NCI-H146 treated with DMSO at 0.1 percent for 48 hours (cell line): Measurements from ENCODE around the gene GGTA1.

ENCODE experiments used
- DNase-seq: peaks from one replicate; lab custom pipeline; 2025; ENCODE audit not compliant: unreplicated experiment; lab: John Stamatoyannopoulos, UW

The GGTA1 gene

GRCh38 chr9:121500165-121500478, 478 bp upstream of the GGTA1 start:
- no peak for DNase-seq

- DNase-seq: no peak
Measured at GRCh38 chr9:121499177-121499426, 542 bp downstream of the GGTA1 start.

DNA sequence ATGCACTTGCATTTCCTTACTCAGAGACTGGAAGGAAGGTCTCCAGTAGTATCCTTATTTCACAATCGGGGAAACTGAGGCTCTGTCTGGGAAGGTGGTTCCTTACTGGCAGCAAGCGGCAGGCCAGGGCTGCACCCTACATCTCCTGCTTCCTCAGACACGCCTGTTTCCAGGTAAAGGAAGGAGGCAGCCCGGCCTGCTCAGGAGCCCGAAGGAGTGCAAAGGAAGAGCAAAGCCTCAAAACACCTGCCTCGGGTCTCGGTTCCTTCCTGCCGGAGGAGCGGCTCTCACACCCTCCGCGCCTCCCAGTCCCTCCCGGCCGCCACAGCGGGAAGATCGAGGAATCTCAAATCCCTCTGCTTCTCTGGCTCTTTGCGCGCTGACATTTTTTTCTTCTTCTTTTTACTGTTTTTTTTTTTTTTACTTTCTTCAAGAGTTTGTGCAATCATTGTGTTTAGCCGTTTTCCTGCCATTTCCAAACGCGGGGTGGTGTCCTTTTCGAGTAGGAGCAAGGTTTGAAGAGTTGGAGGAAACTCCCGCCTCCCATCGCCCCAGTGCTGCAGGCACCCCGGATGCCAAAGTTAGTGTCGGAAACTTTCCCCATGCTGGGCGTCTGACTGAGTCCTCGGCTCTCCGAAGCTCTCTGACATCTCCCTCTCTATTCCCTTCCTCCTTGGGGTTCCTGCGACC, 1.0 kb downstream of the GGTA1 start:
- DNase-seq: no peak

- peak; percentile 2 for DNase-seq
Measured at GRCh38 chr9:121498150-121498486, 1.5 kb downstream of the GGTA1 start.

- DNase-seq: no peak
Measured at GRCh38 chr9:121495976-121496375, 3.7 kb downstream of the GGTA1 start.

DNA sequence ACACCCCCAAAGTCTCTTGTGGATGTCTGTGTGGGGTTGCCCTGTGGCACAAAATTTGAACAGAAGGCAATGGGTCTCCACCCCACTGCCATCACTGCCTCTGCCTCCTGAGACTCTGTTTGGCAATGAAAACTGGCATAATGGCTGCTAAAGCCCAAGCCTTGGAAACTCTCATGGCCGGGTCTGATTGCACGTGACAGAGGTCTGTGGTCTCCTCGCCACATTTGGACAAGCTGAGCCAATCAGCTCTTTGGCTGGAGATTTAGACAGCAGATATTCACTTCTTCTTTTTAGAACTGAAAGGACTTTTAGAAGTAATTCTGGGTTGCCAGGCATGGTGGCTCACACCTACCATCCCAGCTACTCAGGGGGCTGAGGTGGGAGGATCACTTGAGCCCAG, 5.5 kb downstream of the GGTA1 start:
- DNase-seq: no peak

DNA sequence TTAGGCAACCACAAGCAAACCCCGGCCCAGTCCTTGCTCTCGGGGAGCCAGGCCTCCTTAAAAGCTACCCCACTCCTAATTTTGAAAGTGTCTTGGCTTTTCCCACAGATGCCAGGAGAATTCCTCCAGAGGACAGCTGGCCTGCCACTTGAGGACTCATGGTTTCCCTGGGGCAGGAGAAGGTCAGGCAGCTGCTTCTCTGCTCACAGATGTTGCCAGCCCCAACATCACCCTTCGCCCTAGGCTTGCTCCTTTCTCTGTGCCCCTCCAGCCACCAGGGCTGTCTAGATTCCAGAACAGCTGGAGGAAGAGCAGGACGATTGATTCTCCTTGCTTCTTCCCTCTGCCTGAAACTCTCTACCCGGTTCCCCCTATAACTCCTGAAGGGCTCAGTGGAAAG, 8.5 kb downstream of the GGTA1 start:
- DNase-seq: no peak

GRCh38 chr9:121489344-121489743, 10.3 kb downstream of the GGTA1 start:
- no peak for DNase-seq

GRCh38 chr9:121486043-121486442, 13.6 kb downstream of the GGTA1 start:
- DNase-seq: no peak

DNA sequence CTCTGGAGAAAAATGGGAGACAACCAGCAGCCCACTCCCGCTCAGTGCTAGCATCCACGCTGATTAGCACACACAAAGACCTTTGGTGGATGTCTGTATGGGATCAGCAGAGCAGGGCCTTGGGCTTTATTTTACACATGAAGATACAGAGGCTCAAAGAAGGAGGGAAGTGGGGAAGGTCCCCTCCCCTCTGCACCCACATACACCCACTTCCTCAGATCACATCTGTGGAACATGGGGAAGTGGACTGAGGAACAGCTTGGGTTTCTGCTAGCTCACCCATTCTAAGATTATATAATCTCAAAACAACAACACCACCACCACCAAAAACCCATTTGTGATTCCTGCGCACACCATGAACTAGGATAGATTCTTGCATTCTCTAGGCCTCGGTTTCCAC, 14.0 kb downstream of the GGTA1 start:
- DNase-seq: no peak

DNA sequence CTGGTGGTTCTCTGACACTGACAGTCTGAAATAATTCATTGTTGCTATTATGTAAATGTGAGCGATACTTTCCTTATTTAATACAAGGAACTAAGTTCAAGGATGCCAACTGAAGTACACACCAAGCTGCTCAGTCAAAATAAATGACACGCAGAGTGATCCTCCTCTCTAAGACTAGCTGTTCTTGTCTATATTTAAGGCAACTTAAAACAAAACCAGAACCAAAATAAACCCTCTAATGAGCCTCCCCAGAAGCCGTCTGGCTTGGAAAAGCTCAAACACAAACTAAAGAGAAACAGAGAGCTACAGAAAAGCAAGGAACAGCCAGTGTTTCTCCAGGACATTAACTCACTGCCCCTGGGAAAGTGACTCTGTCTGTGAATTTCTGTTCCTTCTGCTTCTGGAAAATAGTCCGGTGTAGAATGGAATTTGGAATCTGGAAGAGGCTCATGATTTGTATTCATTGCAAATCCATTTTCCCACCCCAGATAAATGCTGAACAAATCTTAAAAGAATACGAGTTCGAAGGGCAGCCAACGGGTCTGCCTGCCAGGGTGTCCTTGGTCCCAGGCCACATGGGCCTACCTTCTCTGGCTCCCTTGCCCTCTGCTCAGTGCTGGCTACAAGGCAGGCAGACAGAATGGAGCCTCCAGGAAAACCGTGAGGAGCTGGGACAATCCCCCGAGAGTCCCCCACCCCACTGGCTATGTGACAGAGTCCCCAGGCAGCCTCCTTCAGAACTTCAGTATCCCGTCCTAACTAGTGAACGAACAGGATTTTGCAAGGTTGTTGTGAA, 14.8 kb downstream of the GGTA1 start:
- DNase-seq: no peak

DNA sequence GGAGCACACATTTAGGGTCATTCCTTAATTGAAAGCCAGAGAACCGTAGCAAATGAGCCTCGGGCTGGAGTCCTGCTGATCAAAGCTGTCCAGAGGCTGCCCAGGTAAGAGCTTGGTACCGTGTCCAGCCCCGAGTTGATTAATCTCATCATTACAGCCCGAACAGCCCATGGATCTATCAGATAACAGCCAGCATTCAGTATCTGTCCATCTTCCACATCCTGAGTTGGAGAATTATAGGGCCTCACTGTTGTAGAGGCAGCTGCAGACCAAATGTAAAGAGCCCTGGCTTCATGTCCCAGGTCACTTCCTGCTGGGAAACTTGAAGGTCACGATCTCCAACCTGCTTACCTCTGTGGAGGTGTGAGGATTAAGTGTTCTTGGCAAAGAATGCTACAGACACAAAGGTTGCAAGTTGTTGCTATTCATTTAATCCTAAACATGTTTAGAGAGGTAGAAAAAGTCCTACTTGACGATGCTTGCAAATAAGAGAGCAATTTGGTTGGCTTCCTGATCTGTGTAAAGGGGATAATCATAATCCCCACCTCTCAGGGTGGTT, 16.1 kb downstream of the GGTA1 start:
- DNase-seq: no peak

- no peak for DNase-seq
Measured at GRCh38 chr9:121483049-121483448, 16.6 kb downstream of the GGTA1 start.

GRCh38 chr9:121478816-121479676, 20.6 kb downstream of the GGTA1 start:
- DNase-seq: no peak

- no peak for DNase-seq
Measured at GRCh38 chr9:121476156-121476555, 23.5 kb downstream of the GGTA1 start.

DNA sequence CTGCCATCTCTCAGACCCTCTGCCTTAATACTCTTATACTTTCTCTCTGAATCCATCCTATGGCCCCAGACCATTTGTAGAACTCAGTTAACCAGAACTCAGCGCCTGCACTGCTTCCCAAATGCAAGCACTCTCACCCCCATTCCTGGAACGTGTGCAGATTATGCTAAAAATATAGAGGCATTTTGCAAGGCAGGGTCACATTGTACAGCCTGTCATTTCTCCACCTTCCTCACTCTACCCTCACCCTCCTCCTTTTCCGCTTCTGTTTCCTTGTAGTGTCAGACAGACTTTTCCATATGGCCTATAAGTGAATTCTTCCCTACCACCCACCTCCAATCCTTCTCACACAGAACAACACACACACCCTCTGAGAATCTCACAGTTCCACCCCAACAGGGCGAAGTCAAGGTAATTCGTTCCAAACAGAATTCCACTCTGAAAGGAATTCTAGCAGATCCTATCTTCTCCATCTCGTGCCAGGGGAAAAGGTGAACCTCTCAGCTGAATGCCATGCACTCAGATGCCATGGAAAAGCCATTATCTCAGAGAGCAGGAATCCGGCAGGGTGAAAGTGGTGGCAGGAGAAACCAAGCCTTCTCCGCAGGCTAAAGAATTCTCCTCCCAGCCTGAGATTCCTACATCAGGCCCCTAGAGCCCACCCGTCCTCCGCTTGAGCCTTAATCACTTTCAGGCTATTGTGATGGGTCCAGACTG, 25.3 kb downstream of the GGTA1 start:
- no peak for DNase-seq

DNA sequence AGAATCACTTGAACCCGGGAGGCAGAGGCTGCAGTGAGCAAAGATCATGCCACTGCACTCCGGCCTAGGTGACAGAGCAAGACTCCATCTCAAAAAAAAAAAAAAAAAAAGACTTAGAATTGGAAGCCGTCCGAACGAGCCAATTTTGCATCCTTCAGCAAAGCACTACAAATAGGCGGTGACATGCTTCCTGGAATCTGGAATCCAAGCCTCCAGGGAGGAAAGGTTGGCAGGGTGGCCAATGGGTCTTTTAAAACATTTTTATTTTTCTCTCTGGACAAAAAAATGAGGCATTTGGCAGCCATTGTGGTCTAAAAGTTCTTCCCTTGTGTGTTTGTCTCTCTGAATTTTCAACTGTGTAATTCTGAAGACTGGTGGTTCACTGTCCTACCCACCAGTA, 26.4 kb downstream of the GGTA1 start:
- DNase-seq: no peak

DNA sequence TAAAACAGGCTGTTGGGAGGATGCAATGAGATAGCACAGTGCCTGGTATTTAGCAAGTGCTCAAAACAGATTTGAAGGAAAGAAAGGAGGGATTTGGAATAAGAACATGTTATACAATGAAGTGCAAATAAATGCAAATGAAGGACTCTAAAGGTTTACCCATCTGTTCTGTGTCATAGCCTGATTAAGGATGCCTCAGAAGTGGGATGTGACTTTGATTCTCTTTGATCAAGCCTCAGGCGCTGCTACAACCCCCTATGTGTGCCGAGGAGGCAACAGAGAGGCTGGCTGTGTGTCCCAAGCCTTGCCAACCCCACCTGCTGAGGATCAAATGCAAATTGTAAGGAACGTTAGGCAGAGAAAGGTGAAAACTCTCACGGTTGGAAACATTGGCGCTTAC, 27.2 kb downstream of the GGTA1 start:
- DNase-seq: no peak

- DNase-seq: no peak
Measured at GRCh38 chr9:121466142-121466541, 33.5 kb downstream of the GGTA1 start.

- DNase-seq: no peak
Measured at GRCh38 chr9:121464968-121465367, 34.7 kb downstream of the GGTA1 start.

DNA sequence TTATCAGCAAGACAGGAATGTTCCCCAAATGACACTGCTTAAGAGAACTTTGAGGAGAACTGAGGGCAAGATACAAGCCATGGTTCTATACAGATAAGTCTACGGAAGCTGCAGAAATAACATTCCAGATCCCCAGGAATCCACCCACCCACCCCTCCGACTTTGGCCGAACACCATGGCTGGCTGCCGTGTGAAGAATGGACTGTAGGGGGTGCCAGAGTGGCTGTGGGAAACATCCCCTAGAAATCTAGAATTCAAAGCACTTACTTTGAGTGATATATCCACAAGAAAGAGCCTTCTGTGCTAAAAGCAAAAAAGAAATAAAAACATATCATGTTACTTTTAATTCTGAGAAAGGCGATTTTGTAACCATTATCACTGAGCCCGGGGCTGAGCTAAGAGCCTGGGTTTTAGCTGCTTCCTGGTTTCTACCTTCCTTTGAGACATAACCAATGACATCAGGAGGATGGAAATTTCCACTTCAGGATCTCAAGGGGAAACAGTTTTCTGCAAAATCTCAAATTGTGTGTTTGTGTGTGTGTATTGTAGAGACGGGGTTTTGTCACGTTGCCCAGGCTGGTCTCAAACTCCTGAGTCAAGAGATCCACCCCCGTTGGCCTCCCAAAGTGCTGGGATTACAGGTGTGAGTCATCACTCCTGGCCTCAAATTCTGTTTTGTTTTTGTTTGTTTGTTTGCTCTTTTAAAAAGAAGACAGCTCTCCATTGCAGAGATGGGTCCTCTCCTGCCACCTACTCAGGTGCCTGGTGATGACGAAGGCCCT, 36.4 kb downstream of the GGTA1 start:
- no peak for DNase-seq
